OCI-LY7 (cell line): ENCODE results near the gene GLS.

Experiments
- EZH2phosphoT487 ChIP-seq: fragments of 200-600 bp; sonication (generic); IDR thresholded peaks from 2 replicates; pipeline ENCODE4 v1.6.1; 2018; ENCODE audit warnings: low read depth, borderline replicate concordance, mild to moderate bottlenecking, mixed run types, antibody characterized with exemption, low read length, moderate library complexity, mixed read lengths
- TF ChIP-seq, protein P1 (sequence below): fragments of 200-600 bp; sonication (generic); conservative IDR thresholded peaks from 2 replicates; pipeline ENCODE4 v1.5.1; 2014; ENCODE audit warnings: mild to moderate bottlenecking, antibody characterized with exemption, low read length, moderate library complexity, mixed read lengths

DNA sequence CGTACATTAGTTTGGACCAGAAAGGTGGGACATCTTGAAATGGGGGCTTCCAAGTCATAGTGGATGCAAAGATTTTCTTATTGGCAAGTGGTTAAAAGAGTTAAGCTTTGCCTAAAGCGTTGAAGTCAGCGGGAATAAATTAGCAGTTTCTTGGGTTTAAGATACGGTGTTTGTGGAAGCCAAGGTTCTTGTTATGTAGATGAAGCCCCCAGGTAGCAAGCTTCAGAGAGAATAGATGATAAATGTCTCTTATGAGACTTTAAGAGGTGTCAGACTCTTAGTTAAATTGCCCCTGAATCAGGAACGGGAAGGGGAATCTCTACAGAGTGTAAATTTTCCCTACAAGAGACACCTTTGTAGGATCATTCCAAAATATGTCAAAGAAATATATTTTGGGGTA lies 10.9 kb upstream of the GLS start:
- TF ChIP-seq, protein P1, sequence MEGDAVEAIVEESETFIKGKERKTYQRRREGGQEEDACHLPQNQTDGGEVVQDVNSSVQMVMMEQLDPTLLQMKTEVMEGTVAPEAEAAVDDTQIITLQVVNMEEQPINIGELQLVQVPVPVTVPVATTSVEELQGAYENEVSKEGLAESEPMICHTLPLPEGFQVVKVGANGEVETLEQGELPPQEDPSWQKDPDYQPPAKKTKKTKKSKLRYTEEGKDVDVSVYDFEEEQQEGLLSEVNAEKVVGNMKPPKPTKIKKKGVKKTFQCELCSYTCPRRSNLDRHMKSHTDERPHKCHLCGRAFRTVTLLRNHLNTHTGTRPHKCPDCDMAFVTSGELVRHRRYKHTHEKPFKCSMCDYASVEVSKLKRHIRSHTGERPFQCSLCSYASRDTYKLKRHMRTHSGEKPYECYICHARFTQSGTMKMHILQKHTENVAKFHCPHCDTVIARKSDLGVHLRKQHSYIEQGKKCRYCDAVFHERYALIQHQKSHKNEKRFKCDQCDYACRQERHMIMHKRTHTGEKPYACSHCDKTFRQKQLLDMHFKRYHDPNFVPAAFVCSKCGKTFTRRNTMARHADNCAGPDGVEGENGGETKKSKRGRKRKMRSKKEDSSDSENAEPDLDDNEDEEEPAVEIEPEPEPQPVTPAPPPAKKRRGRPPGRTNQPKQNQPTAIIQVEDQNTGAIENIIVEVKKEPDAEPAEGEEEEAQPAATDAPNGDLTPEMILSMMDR = no peak
- TF ChIP-seq EZH2phosphoT487 = no peak
